ENCODE data around the gene DDX41. TPM values are rescaled to one million over a fixed set of nuclear protein-coding genes. Genes with fewer than 3 reads are reported as not detected.
A peak's percentile ranks its signal among the peaks of the same experiment; 100 is the strongest.

DDX41 gene
- total and polyA plus RNA-seq, 2 of the 13 experiments (the other 11 are each of a cell fraction or from before 2014, with no cell fraction given) = 62.8 to 105 TPM

DNA sequence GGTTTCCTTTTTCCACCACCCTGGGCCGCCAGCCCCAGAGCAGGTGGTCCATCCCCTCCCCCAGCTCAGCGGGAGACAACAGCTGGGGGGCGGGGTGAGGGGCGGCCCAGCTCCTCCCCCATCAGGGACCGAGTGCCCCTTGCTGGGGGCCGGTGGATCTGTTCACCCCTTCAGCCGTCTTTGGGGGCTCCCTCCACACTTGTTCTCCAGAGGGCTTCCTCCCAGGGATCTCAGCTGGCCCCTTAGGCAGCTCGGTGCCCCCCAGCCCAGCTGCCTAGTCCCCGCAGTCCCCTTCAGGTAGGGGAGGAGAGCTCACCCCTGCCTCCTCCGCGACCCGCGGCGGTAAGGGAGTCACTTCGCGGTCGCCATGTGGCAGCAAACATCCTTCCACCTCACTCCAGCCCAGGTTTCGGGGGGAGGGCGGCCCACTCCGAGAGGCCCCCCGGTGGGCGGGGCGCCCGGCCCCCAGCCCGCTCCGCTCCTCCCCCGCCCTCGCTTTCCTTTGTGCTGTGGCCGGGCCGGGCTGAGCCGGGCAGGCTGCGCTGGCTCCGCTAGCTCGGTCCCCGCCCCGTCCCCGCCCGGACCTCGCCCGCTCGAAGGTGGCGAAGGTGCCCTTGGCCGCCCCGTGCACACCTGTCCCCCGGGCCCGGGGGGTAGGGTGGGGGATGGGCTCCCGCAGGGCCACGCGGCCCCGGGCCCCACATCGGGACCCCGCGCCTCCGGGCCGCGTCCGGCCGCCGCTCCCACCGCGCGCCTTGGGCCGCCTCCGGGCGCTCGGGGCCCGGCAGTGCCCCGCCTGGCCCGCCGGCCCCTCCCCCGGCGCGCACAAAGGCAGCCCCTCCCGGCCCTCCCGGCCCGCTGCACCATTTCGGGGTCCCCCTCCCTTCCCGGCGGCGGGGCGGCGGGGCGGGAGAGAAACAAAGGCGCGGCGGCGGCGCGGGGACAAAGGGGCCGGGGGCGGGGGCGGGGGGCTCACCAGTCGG is 44.0 kb downstream of the DDX41 start (continued):
- TF ChIP-seq, protein P1, sequence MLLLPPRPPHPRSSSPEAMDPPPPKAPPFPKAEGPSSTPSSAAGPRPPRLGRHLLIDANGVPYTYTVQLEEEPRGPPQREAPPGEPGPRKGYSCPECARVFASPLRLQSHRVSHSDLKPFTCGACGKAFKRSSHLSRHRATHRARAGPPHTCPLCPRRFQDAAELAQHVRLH (CRISPR knock-in tag; IDR thresholded peaks at IDR 0.05; ENCODE audit: borderline replicate concordance, low read depth) = no peak
- TF ChIP-seq POGK (CRISPR knock-in tag; conservative IDR thresholded peaks at IDR 0.05) (peak; percentile 49; the same call in 1 of the 2 replicates), SNAI1 (CRISPR knock-in tag; IDR thresholded peaks at IDR 0.05; ENCODE audit: borderline replicate concordance) (no peak), ZNF687 (CRISPR knock-in tag; IDR thresholded peaks at IDR 0.05) (peak; percentile 64), PTBP1 (IDR thresholded peaks at IDR 0.05; ENCODE audit: low read depth, low read length, poor library complexity, severe bottlenecking) (no peak), ATAD3A (CRISPR knock-in tag; IDR thresholded peaks at IDR 0.05) (no peak), ZHX2 (IDR thresholded peaks at IDR 0.05; ENCODE audit: low read depth) (no peak), ZHX2 (CRISPR knock-in tag; IDR thresholded peaks at IDR 0.05; ENCODE audit: borderline replicate concordance) (no peak), RFXANK (CRISPR knock-in tag; IDR thresholded peaks at IDR 0.05) (no peak), ZNF83 (CRISPR knock-in tag; IDR thresholded peaks at IDR 0.05; ENCODE audit: borderline replicate concordance) (no peak), SSRP1 (CRISPR knock-in tag; IDR thresholded peaks at IDR 0.05) (no peak), ATF7 (IDR thresholded peaks at IDR 0.05) (no peak), ATF7 (CRISPR knock-in tag; IDR thresholded peaks at IDR 0.05) (no peak), FOXO1 (CRISPR knock-in tag; IDR thresholded peaks at IDR 0.05) (no peak)
- TF ChIP-seq, protein P2, sequence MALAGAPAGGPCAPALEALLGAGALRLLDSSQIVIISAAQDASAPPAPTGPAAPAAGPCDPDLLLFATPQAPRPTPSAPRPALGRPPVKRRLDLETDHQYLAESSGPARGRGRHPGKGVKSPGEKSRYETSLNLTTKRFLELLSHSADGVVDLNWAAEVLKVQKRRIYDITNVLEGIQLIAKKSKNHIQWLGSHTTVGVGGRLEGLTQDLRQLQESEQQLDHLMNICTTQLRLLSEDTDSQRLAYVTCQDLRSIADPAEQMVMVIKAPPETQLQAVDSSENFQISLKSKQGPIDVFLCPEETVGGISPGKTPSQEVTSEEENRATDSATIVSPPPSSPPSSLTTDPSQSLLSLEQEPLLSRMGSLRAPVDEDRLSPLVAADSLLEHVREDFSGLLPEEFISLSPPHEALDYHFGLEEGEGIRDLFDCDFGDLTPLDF (CRISPR knock-in tag; IDR thresholded peaks at IDR 0.05) = no peak

Measured in HepG2 (cell line).